ENCODE measurements around the gene DYNC1H1. TPM values are rescaled to one million over a fixed set of nuclear protein-coding genes. Genes with fewer than 3 reads are reported as not detected.

The DYNC1H1 gene
- total RNA-seq, 4 donors from 2014 or later = 546 to 624 (median 593) TPM

DNA sequence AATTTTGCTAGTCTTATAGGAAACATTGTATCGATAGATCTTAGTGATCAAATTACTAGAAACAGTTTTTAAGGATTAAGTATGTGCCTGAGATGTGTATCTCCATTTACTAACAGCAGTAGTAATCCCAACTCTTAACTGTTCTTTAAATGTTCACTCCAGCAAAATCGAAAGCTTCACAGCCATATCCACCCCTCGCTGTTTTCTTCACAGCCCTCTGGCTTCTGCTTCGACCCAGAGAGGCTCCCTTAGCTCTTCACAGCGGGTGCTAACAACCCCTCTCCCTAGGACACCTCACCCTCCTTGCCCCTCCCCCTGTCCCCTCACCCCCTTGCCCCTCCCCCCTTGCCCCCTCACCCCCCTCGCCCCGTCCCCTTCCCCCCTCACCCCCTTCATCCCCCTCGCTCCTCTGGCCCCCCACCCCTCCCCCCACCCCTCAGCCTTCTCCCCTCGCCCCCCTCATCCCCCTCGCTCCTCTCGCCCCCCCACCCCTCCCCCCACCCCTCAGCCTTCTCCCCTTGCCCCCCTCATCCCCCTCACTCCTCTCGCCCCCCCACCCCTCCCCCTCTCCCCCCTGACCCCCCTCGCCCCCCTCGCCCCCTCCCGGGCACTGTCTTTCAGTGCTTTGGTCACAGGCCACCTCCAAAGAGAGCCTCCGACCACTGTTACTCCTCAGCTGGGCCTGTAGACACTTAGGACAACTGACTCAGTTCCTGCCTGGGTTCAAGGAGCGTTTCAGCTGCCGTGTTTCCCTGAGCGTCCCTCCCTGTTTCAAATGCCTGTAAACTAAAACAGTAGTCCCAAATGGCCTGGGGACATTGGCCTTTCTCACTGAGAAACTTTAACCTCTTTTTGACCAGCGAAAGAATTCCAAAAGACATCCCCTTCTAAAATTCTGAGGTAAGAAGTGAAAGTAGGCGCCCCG, 46.0 kb upstream of the DYNC1H1 start:
- WGBS, 2 donors = 75 to 77% methylated on average over 12 to 14 of the region's 22 CpGs
- H3K4me3 ChIP-seq (ENCODE audit: low read depth, poor library complexity, severe bottlenecking) = no peak overlapping the region
- no peak for DNase-seq (ENCODE audit: low spot score in 2 of 2)
- intact Hi-C loops (cut with DNase I; ENCODE audit: low total_unique reads) = no loop called here
- TF ChIP-seq POLR2A (IDR thresholded peaks at IDR 0.05) = no peak
- TF ChIP-seq, protein P1, sequence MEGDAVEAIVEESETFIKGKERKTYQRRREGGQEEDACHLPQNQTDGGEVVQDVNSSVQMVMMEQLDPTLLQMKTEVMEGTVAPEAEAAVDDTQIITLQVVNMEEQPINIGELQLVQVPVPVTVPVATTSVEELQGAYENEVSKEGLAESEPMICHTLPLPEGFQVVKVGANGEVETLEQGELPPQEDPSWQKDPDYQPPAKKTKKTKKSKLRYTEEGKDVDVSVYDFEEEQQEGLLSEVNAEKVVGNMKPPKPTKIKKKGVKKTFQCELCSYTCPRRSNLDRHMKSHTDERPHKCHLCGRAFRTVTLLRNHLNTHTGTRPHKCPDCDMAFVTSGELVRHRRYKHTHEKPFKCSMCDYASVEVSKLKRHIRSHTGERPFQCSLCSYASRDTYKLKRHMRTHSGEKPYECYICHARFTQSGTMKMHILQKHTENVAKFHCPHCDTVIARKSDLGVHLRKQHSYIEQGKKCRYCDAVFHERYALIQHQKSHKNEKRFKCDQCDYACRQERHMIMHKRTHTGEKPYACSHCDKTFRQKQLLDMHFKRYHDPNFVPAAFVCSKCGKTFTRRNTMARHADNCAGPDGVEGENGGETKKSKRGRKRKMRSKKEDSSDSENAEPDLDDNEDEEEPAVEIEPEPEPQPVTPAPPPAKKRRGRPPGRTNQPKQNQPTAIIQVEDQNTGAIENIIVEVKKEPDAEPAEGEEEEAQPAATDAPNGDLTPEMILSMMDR (IDR thresholded peaks at IDR 0.05) = no peak

DNA sequence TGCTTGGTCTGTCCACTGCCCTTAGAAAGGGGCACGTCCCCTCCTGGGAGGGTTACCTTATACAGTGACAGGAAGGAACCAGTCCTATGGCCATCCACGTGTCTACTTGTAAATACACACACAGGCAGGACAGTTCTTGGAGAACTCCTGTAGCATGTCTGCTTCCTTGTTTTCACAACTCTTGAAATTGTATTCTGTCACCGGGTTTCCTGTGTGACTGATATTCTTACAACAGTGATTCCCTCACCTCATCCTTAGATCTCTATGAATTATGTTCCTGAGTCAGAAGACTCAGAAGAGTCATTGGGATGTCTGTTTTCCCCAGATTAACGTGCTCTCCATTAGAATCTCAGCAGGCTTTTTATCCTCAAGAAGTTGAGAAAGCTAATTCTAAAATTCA, 44.1 kb upstream of the DYNC1H1 start:
- H3K4me3 ChIP-seq (ENCODE audit: low read depth, poor library complexity, severe bottlenecking) = no peak overlapping the region
- intact Hi-C loops (cut with DNase I; ENCODE audit: low total_unique reads) = no loop called here
- TF ChIP-seq, protein P1 (IDR thresholded peaks at IDR 0.05) = no peak
- TF ChIP-seq POLR2A (IDR thresholded peaks at IDR 0.05) = no peak
- DNase-seq (ENCODE audit: low spot score in 2 of 2) = no peak
- 81 to 90% methylated on average over 4 of the region's 4 CpGs for WGBS, 2 donors

DNA sequence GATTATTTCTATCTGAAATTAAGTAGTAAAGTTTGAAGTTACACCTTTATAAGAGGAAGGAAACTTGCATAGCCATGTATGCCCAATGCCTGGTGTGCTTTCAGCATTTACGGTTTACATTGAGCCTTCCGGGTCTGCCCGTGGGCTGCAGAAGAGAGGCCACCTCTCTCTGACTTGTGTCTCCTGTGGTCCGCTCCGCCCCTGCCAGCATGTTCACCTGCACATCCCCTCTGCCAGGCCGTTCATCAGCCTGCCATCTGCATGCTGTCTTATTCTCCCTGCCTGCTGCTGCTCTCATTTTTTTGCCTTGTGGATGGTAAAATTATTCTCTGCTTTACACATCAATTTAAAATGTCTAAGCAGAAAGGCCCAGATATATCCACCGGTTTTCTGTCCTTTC, 41.5 kb upstream of the DYNC1H1 start:
- 89 to 93% methylated on average over 7 of the region's 7 CpGs for WGBS, 2 donors

DNA sequence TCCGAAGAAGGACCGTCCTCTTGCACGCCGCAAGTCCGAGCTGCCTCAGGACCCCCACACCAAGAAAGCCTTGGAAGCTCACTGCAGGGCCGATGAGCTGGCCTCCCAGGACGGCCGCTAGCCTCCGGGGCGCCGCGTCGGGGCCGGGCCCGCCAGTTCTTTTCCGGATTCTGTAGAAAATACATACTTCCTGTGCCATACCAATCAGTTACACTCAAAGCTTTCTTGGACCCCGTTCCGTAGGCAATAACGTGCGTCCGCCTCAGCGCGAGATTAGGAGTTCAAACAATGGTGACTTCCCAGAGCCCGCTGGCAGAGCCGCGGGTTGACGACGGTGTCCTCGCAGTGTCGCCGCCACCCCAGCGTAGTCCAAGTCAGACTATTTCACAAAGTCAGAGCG, 39.2 kb upstream of the DYNC1H1 start:
- no peak overlapping the region for H3K4me3 ChIP-seq (ENCODE audit: low read depth, poor library complexity, severe bottlenecking)
- intact Hi-C loops (cut with DNase I; ENCODE audit: low total_unique reads) = no loop called here
- 98% methylated on average over 33 of the region's 33 CpGs for WGBS, 2 donors
- TF ChIP-seq, protein P1 (IDR thresholded peaks at IDR 0.05) = no peak
- no peak for TF ChIP-seq POLR2A (IDR thresholded peaks at IDR 0.05)
- no peak for DNase-seq (ENCODE audit: low spot score in 2 of 2)

More for the DNA sequence above, 41.5 kb upstream of the DYNC1H1 start:
- no peak for DNase-seq (ENCODE audit: low spot score in 2 of 2)
- no peak for TF ChIP-seq POLR2A (IDR thresholded peaks at IDR 0.05)
- intact Hi-C loops (cut with DNase I; ENCODE audit: low total_unique reads) = no loop called here
- no peak overlapping the region for H3K4me3 ChIP-seq (ENCODE audit: low read depth, poor library complexity, severe bottlenecking)

DNA sequence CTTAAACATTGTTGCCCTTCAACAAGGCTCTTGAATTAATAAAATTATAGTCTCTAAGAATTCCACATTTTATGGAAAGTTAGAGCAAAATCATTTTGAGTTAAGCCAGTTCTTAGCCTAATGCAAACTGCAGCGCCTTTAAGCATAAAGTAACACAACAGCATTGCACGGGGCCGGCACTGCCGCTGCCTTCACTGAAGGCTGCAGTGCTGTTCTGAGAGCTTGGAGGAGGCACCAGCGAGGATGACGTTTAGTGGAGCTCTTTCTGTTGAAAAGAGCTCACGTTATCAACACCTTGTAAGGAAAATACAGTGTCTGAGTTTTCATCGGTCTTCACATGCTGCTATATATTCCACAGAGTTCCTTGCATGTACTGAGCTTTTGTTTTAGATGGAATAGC, 38.3 kb upstream of the DYNC1H1 start:
- no peak for DNase-seq (ENCODE audit: low spot score in 2 of 2)
- intact Hi-C loops (cut with DNase I; ENCODE audit: low total_unique reads) = no loop called here
- TF ChIP-seq, protein P1 (IDR thresholded peaks at IDR 0.05) = no peak
- no peak for TF ChIP-seq POLR2A (IDR thresholded peaks at IDR 0.05)
- 80 to 89% methylated on average over 8 of the region's 8 CpGs for WGBS, 2 donors
- H3K4me3 ChIP-seq (ENCODE audit: low read depth, poor library complexity, severe bottlenecking) = no peak overlapping the region

DNA sequence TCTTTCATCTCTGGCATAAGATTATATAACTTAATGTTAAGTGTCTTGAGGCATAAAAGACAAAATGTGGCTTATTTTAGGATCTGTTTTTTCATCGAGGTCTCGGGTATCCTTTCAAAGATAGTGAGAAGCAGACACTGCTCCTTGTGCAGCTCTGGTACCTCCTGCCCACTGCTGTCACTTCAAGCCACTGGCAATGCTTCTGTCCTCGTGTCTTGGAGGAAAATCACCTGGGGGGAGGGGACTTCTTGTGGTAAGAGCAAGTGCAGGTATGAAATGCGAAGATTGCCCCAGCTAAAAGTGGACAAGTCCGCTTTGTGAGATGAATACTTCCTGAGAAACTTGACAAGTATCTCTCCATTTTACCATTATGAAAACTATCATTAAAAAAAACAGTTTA, 37.8 kb upstream of the DYNC1H1 start:
- no peak for DNase-seq (ENCODE audit: low spot score in 2 of 2)
- no peak overlapping the region for H3K4me3 ChIP-seq (ENCODE audit: low read depth, poor library complexity, severe bottlenecking)
- intact Hi-C loops (cut with DNase I; ENCODE audit: low total_unique reads) = no loop called here
- TF ChIP-seq POLR2A (IDR thresholded peaks at IDR 0.05) = no peak
- TF ChIP-seq, protein P1 (IDR thresholded peaks at IDR 0.05) = no peak
- WGBS, 2 donors = 79 to 80% methylated on average over 5 of the region's 5 CpGs

All from lower leg skin (tissue), 4 donors.